Smooth muscle cell of the umbilical artery (primary cell): ENCODE results near the gene DERL2. TPM values are rescaled to one million over a fixed set of nuclear protein-coding genes. Genes with fewer than 3 reads are reported as not detected.

ENCODE experiments used
- total RNA-seq: library from RNA; depleted of rRNA; stranded (reverse); fragments of >200 nt; gene quantifications from 2 replicates; pipeline ENCODE4 v1.2.3, GENCODE V29; 2014

DERL2 gene
- 35.6 and 38.0 TPM in 2 replicates for total RNA-seq

GRCh38 chr17:5485270-5486205, at the start of gene DERL2:
TSS of gene DERL2 (minus strand) at chr17:5486178. CDS start at chr17:5486161, 17 bp downstream.

GRCh38 chr17:5486206-5487124, 487 bp upstream of the DERL2 start, which contains the start of gene MIS12:
TSS of gene MIS12 (plus strand) at chr17:5486566. CDS start at chr17:5488863, 2,297 bp downstream.

GRCh38 chr17:5438716-5439445, 47.1 kb downstream of the DERL2 start, which contains the start of gene C1QBP:
TSS of gene C1QBP (minus strand) at chr17:5439155. CDS start at chr17:5439073, 82 bp downstream.

Other genes with a start within 250 kb of the DERL2 start
- 55.2 and 70.9 TPM in 2 replicates for gene RABEP1, start 203.9 kb downstream of the DERL2 start, total RNA-seq
- 57.3 and 95.8 TPM in 2 replicates for gene NUP88, start 66.5 kb downstream of the DERL2 start, total RNA-seq
- gene RPAIN, start 66.0 kb downstream of the DERL2 start, total RNA-seq, result 36.9 and 60.0 TPM in 2 replicates
- 144 and 189 TPM in 2 replicates for gene C1QBP, start 47.0 kb downstream of the DERL2 start, total RNA-seq
- gene DHX33, start 17.2 kb downstream of the DERL2 start, total RNA-seq, result 7.4 and 18.8 TPM in 2 replicates
- gene MIS12, start 388 bp upstream of the DERL2 start, total RNA-seq, result 13.1 and 14.5 TPM in 2 replicates
- gene NLRP1, start 98.3 kb upstream of the DERL2 start, total RNA-seq, result 41.2 and 41.6 TPM in 2 replicates